Ecto neural progenitor cell (in vitro differentiated cells): Measurements from ENCODE around the gene PCGF5.

Source experiments
- DNase-seq: peaks from one replicate; pipeline ENCODE4 v3.0.0-alpha.2; 2018; ENCODE audit warnings: low spot score

Gene PCGF5

DNA sequence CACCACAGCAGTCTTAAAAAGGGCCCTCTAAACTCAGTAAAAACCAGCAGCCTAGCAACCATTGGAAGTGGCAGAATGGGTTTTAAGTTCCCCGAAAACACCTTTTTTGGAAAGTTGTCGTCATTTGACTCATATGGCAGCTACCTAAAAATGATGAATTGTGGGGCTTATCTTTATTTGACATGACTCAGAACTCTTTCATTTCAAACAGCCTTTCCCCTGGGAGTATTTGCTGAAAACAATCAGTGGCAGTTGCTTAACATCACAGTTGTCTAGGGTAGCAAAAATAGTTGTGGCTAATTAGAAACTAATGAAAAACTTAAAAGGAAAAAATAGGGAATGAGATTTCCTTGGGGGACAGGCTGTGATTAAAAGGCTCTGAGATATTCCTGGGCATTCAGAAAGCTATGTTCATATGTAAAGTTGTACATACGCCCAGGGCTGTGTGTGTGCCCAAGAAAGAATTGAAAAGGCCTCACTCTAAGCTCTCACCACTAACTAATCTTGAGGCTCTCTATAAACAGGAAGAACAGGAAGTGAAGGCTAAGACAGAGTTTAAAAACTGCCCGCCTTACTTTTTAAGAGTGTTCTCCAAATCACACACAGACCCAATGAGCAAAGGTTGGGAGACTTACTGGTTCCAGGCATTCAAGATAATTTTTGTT, 108.0 kb downstream of the PCGF5 start:
- DNase-seq = no peak
